DOHH2 (cell line): Measurements from ENCODE around the gene SAMD8.

Experiments
- H3F3A ChIP-seq: fragments of 200-600 bp; sonication (generic), shearing (Covaris generic); 2 replicates; pipeline ENCODE4 v1.6.0; 2016; ENCODE audit warnings: antibody characterized with exemption, mild to moderate bottlenecking; ENCODE audit not compliant: control insufficient read depth, insufficient read depth
- H3K27ac ChIP-seq: fragments of 200-600 bp; sonication (generic); 2 replicates; pipeline ENCODE4 v1.5.1; 2014; ENCODE audit warnings: low read depth, mild to moderate bottlenecking, low read length, moderate library complexity
- H3K27me3 ChIP-seq: fragments of 200-600 bp; sonication (generic); 2 replicates; pipeline ENCODE4 v1.6.1; 2014; ENCODE audit warnings: mild to moderate bottlenecking, low read length, mixed read lengths; ENCODE audit not compliant: control insufficient read depth
- H3K36me3 ChIP-seq: fragments of 200-600 bp; sonication (generic); 2 replicates; pipeline ENCODE4 v1.6.1; 2014; ENCODE audit warnings: mild to moderate bottlenecking, low read length, moderate library complexity, mixed read lengths; ENCODE audit not compliant: control insufficient read depth
- H3K4me1 ChIP-seq: fragments of 200-600 bp; sonication (generic); 2 replicates; pipeline ENCODE4 v1.6.1; 2014; ENCODE audit warnings: mild to moderate bottlenecking, low read length, mixed read lengths; ENCODE audit not compliant: control insufficient read depth
- H3K4me2 ChIP-seq: fragments of 200-600 bp; sonication (generic); 2 replicates; pipeline ENCODE4 v1.6.0; 2014; ENCODE audit warnings: mild to moderate bottlenecking, low read length, moderate library complexity
- H3K4me3 ChIP-seq: fragments of 200-600 bp; sonication (generic); 2 replicates; pipeline ENCODE4 v1.5.1; 2014; ENCODE audit warnings: mild to moderate bottlenecking, low read length, mixed read lengths
- H3K79me2 ChIP-seq: fragments of 200-600 bp; sonication (generic); 2 replicates; pipeline ENCODE4 v1.6.1; 2014; ENCODE audit warnings: mild to moderate bottlenecking, low read length, mixed read lengths; ENCODE audit not compliant: control insufficient read depth
- H3K9me2 ChIP-seq: fragments of 200-600 bp; sonication (generic); replicated peaks from 2 replicates; pipeline ENCODE4 v1.6.1; 2014; ENCODE audit warnings: mild to moderate bottlenecking, low read length, mixed read lengths; ENCODE audit not compliant: control insufficient read depth
- H3K9me3 ChIP-seq: fragments of 200-600 bp; sonication (generic); 2 replicates; pipeline ENCODE4 v1.6.1; 2014; ENCODE audit warnings: antibody characterized with exemption, low read length, mixed read lengths; ENCODE audit not compliant: control insufficient read depth, insufficient read depth
- H4K20me1 ChIP-seq: fragments of 200-600 bp; sonication (generic); 2 replicates; pipeline ENCODE4 v1.6.0; 2014; ENCODE audit warnings: low read depth, mild to moderate bottlenecking, antibody characterized with exemption, low read length, moderate library complexity; ENCODE audit not compliant: control insufficient read depth, insufficient read depth
- EZH2phosphoT487 ChIP-seq: fragments of 200-600 bp; sonication (generic); IDR thresholded peaks from 2 replicates; pipeline ENCODE4 v1.6.1; 2017; ENCODE audit warnings: borderline replicate concordance, mild to moderate bottlenecking, antibody characterized with exemption, low read length, moderate library complexity, mixed read lengths
- TF ChIP-seq, protein P1 (sequence below): fragments of 200-600 bp; sonication (generic); IDR thresholded peaks from one replicate; pipeline ENCODE4 v1.5.1; 2014; ENCODE audit warnings: antibody characterized with exemption, mild to moderate bottlenecking, low read depth, low read length; ENCODE audit not compliant: poor library complexity, severe bottlenecking

The SAMD8 gene

DNA sequence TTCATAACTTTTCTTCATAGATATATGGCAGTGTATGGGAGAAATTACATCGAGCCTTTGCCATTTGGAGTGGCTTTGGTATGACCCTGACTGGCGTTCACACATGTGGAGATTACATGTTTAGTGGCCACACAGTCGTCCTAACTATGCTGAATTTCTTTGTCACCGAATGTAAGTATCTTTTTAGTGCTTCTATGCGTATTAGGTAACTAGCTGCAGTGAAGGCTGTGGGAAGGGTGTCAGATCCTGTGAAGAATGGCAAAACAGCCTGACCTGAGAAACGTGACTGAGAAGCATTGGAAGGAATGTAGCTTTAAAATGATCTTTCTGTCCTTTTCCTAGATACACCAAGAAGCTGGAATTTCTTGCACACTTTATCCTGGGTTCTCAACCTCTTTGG lies 64.6 kb downstream of the SAMD8 start:
- no peaks in the 10 kb centered on the region for H3K27me3 ChIP-seq
- no peaks in the 10 kb centered on the region for H4K20me1 ChIP-seq
- H3K9me3 ChIP-seq, result no peaks in the 10 kb centered on the region
- H3K27ac ChIP-seq, result no peak overlapping the region
- H3K4me2 ChIP-seq, result no peak overlapping the region
- no peaks in the 10 kb centered on the region for H3K9me2 ChIP-seq
- no peaks in the 10 kb centered on the region for H3F3A ChIP-seq
- peaks cover 25% of the 10 kb centered on the region for H3K36me3 ChIP-seq
- H3K4me3 ChIP-seq, result no peak overlapping the region
- H3K79me2 ChIP-seq, result no peaks in the 10 kb centered on the region
- no peaks in the 10 kb centered on the region for H3K4me1 ChIP-seq
- TF ChIP-seq, protein P1, sequence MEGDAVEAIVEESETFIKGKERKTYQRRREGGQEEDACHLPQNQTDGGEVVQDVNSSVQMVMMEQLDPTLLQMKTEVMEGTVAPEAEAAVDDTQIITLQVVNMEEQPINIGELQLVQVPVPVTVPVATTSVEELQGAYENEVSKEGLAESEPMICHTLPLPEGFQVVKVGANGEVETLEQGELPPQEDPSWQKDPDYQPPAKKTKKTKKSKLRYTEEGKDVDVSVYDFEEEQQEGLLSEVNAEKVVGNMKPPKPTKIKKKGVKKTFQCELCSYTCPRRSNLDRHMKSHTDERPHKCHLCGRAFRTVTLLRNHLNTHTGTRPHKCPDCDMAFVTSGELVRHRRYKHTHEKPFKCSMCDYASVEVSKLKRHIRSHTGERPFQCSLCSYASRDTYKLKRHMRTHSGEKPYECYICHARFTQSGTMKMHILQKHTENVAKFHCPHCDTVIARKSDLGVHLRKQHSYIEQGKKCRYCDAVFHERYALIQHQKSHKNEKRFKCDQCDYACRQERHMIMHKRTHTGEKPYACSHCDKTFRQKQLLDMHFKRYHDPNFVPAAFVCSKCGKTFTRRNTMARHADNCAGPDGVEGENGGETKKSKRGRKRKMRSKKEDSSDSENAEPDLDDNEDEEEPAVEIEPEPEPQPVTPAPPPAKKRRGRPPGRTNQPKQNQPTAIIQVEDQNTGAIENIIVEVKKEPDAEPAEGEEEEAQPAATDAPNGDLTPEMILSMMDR, result no peak
- TF ChIP-seq EZH2phosphoT487, result no peak

DNA sequence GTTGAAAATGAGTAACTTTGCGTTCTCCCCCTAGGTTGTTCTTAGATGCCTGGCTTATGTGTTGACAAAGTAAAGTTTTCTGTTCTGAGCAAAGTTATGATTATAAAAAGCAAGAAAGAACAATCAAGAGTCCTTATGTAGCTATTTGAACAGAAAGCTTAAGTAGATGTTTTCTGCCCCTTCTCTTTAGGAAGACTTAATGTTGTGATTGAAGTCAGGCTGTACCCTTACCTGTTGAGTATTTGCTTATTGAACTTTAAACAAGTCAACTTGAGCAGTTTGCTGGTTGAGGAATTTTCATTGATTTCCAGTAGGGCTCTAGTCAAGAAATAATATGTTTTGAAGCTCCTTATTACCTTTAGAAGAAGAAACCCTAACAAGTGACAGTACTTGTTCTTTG lies 65.3 kb downstream of the SAMD8 start:
- Histone ChIP-seq H3K4me1 (no peaks in the 10 kb centered on the region), H4K20me1 (no peaks in the 10 kb centered on the region), H3F3A (0 out of 2 replicates have a peak, but pooled peaks cover 3% of the 10 kb centered on the region), H3K79me2 (no peaks in the 10 kb centered on the region), H3K27me3 (no peaks in the 10 kb centered on the region), H3K4me2 (no peak overlapping the region), H3K4me3 (no peak overlapping the region), H3K36me3 (peaks cover 25% of the 10 kb centered on the region), H3K9me2 (no peaks in the 10 kb centered on the region), H3K9me3 (no peaks in the 10 kb centered on the region), H3K27ac (no peak overlapping the region)
- TF ChIP-seq, protein P1, result no peak
- no peak for TF ChIP-seq EZH2phosphoT487

DNA sequence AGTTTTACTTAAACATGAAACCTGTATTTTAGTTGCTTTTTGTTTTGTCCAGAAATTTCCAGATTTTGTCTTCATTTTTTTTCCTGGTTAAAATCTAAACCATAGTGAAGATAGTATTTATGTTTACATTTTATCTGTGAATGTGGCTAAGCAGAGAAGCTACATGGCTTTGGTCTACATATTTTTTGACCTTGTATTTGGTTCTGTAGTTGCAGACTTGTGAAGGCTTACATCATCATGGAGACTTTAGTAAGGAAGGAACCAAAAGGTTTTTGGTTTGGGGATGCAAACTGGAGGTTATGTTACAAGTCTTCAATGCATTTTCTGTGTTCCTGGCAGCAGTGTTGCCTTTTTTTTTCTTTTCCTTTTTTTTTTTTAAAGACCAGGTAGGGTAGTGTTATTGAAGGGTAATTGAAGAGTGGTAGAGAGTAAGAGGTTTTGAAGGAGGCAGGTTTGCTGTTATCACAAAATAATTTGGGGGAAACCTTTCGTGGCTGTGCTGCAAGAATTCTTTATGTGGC lies 68.3 kb downstream of the SAMD8 start:
- Histone ChIP-seq H4K20me1 (no peaks in the 10 kb centered on the region), H3K4me1 (no peaks in the 10 kb centered on the region), H3K9me3 (no peaks in the 10 kb centered on the region), H3F3A (0 out of 2 replicates have a peak, but pooled peaks cover 4% of the 10 kb centered on the region), H3K27ac (no peak overlapping the region), H3K4me3 (no peak overlapping the region), H3K36me3 (peaks cover 24% of the 10 kb centered on the region), H3K9me2 (no peaks in the 10 kb centered on the region), H3K27me3 (no peaks in the 10 kb centered on the region), H3K4me2 (no peak overlapping the region), H3K79me2 (no peaks in the 10 kb centered on the region)
- TF ChIP-seq, protein P1, result no peak
- no peak for TF ChIP-seq EZH2phosphoT487
